ENCODE data around the gene EVI5.
"Not testable (repeated sequence)": the region's sequence is repeated elsewhere in the genome, so short reads cannot be mapped to it uniquely, and the experiment has no call there.

DNA sequence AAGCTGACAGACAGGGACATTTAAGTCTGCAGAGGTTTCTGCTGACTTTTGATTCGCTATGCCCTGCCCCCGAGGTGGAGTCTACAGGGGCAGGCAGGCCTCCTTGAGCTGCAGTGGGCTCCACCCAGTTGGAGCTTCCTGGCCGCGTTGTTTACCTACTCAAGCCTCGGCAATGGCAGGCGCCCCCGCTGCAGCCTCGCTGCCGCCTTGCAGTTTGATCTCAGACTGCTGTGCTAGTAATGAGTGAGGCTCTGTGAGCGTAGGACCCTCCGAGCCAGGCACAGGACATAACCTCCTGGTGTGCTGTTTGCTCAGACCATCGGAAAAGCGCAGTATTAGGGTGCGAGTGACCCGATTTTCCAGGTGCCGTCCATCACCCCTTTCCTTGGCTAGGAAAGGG is 149.7 kb downstream of the EVI5 start:
- not testable (repeated sequence) for TF ChIP-seq POLR2A, EP300 (IDR thresholded peaks at IDR 0.05)
- TF ChIP-seq, protein P1, sequence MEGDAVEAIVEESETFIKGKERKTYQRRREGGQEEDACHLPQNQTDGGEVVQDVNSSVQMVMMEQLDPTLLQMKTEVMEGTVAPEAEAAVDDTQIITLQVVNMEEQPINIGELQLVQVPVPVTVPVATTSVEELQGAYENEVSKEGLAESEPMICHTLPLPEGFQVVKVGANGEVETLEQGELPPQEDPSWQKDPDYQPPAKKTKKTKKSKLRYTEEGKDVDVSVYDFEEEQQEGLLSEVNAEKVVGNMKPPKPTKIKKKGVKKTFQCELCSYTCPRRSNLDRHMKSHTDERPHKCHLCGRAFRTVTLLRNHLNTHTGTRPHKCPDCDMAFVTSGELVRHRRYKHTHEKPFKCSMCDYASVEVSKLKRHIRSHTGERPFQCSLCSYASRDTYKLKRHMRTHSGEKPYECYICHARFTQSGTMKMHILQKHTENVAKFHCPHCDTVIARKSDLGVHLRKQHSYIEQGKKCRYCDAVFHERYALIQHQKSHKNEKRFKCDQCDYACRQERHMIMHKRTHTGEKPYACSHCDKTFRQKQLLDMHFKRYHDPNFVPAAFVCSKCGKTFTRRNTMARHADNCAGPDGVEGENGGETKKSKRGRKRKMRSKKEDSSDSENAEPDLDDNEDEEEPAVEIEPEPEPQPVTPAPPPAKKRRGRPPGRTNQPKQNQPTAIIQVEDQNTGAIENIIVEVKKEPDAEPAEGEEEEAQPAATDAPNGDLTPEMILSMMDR (IDR thresholded peaks at IDR 0.05) = not testable (repeated sequence)

Measured in tibial nerve (tissue), 4 donors.